Muscle of arm (tissue), 14 donors: ENCODE measurements around the gene ARHGAP6. TPM values are rescaled to one million over a fixed set of nuclear protein-coding genes. Genes with fewer than 3 reads are reported as not detected.

Experiments used
- DNase-seq: peaks from one replicate; pipeline ENCODE4 v3.0.0-alpha.2; 2013
- long read RNA-seq, 11 donors: transcript quantifications; one replicate each; lab custom pipeline, GENCODE V29; 2026
- polyA plus RNA-seq, 12 donors: library from polyadenylated mRNA; unstranded; fragments of 120-200 nt; gene quantifications; one replicate each; pipeline ENCODE4 v1.2.1, GENCODE V29; 2013; ENCODE audit not compliant: insufficient read length in 12 of 12

ARHGAP6 gene
- polyA plus RNA-seq = 10 to 100 TPM in 5 of 12 donors, 1 to 10 TPM in 6, not detected in 1; 5.3 to 11.1 (median 9.9) TPM
- long read RNA-seq, donor 1 = 0 reads
- long read RNA-seq, donor 2, partial matches to known transcripts = 0 of 1 reads
- long read RNA-seq, donor 2, other reads (novel, unspliced or antisense) = 0 of 1 reads
- long read RNA-seq, donor 3 = 0 reads
- long read RNA-seq, donor 4 = 0 reads
- long read RNA-seq, donor 5 = 0 reads
- long read RNA-seq, donor 6 = 0 reads
- long read RNA-seq, donor 7 = 0 reads
- long read RNA-seq, donor 8 = 0 reads
- long read RNA-seq, donor 9, partial matches to known transcripts = 0 of 1 reads
- long read RNA-seq, donor 9, other reads (novel, unspliced or antisense) = 0 of 1 reads
- long read RNA-seq, donor 10, partial matches to known transcripts = 0 of 1 reads
- long read RNA-seq, donor 10, other reads (novel, unspliced or antisense) = 0 of 1 reads
- long read RNA-seq, donor 11 = 0 reads

DNA sequence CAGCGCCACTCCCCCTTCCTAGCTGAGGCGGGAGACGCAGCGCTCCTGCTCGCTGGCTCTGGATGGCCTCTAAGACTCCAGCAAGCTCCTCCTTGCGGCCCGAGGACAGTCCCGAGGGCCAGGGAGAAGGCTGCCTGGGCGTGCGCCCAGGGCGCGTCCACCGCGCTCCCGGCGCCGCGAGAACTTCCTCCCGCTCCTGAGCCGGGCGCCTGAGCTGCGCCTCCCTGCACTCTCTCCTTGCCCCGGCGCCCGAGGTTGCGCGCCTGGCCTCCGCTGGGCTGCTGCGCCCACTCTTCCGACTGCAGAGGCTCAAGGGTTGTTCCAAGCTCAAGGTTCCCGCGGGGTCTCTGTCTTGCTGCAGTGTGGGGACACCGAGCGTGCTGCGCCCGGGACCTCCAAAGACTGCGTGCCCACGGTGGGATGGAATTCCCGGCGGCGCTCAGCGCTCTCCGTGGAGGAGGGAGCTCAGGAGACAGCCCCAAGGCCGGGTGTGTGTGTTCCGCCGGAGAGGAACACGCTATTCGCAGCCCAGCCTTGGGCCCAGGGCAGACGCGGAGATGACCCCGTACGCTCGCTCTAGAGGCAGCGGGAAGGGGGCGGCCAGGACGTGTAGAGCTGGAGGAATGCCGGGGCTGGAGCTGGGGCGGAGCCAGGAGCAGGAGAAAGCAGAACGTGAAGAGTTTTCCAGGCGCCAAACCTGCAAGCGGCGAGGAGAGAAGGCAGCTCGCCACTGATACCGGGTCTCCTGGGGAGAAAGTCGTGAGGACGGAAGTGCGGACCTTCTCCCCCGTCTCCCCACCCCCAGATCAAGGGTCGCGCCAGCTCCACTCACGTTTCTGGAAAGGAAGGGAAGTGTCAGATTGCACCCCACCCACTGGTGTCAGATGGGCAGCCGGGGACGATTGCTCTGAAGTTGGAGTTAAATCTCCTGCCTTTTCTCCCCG, at the start of gene ARHGAP6:
TSS of gene ARHGAP6 (minus strand) at position 753 of the 944 bp plus-strand sequence. CDS start 1,092 bp downstream, outside the sequence.
- DNase-seq = peak; percentile 68

DNA sequence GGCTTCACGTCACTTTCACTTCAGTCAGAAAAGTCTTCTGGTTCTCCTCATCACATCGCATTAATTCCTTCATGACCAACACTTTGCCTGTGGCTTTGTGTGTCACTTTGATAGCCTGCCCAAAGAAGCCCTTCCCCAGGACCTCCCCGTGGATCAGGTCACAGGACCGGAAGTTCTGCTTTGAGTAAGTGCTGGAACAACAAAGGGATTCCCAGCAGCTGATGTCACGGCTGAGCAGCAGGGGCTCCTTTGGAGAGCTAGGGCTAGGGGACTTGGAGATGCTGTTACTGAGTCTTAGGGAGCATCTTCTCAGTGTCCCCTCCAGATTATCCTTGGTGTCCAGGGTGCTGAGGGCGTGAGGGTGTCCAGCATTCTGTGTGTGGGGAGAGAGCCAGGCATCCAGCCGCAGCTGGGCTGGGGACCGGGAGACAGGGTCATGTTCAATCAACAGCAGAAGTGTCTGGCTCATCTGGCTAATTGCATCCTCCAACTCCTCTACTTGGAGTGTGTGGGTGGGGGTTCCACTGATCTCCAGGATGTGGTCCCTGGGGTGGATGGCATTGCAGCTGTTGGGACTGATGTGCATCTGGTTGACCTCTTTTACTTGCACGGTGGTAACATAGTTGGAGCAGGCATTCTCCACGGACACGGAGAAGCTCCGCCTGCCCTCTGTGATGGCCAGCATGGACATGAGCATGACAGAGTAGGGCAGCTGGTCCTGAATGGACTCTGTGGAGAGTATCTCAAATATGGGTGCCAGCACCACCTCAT, 39.2 kb upstream of the ARHGAP6 start:
- DNase-seq = no peak

GRCh38 chrX:11703855-11704254, 38.1 kb upstream of the ARHGAP6 start:
- no peak for DNase-seq

DNA sequence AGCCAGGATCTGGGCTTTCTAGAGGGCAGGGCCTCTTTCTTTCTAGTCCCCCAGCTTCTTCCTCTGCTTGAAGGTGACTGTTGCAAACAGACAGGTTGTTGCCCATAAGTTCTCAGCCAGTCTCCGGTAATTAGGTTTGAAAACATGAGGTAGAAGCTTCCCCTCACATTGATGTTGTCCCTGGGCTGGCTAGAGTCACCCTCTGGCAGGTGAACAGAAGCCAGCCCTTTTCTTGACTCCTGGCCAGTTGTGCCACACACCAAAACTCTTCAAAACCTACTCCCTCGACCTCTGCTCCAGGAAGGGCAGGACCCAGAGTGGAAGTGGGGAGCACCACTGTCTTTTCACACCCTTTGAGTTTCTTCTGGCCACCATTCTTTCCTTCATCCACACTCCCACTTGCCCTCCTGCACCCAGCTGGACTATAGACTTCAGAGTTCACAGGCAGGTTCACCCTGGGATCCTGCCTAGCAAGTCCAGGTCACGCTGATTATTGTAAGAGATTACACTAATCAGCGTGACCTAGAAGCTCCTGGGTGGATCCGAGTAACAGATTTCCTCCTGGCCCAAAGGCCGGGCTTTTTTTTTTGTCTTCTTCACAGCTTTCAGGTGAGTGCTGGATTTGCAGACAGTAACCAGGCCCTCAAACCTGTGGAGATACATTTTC, 37.4 kb upstream of the ARHGAP6 start:
- DNase-seq = no peak

- DNase-seq = no peak
These were observed 36.7 kb upstream of the ARHGAP6 start for GRCh38 chrX:11702420-11702819.

GRCh38 chrX:11698702-11699101, 33.0 kb upstream of the ARHGAP6 start:
- no peak for DNase-seq

DNA sequence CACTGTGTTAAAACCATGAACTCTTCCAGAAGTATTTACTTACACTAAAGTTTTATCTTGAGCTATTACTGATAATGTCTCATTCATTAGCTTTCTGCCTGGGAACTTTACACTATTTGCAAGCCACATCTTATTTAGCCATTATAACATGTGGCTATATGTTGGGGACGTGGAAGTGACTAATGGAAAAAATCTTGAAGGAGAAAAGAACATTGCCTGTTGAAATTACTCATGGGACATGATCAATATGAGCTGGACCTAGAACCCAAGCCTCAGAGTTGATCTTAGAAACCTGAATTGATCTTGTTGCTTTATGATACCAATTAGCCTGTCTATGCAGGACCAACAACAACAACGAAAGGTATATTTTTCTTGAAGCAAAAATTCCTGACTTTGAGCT, 22.5 kb upstream of the ARHGAP6 start:
- no peak for DNase-seq

GRCh38 chrX:11687157-11687556, 21.4 kb upstream of the ARHGAP6 start:
- no peak for DNase-seq

- DNase-seq = no peak
These were observed 17.3 kb upstream of the ARHGAP6 start for GRCh38 chrX:11683057-11683456.

- DNase-seq = no peak
These were observed 12.4 kb upstream of the ARHGAP6 start for GRCh38 chrX:11678158-11678557.

DNA sequence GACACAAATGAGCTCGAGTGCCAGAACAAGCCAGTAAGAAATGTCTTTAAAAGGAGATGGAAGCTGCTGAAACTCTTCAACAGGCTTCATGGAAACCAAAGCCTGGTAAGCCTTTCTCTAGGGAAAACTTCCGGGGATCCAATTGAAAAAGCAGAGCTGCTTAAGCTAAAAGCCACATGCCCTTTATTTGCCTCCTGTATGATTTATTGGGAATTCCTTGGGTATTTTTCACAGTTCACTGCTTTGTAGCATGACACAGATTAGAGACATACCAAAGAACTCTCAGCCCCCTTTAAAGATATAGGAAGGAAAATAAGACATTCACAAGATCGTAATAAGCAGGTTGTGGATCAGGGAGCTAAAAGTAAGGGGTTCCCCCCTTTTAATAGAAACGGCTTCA, 6.5 kb upstream of the ARHGAP6 start:
- DNase-seq = no peak

GRCh38 chrX:11670316-11670715, 4.6 kb upstream of the ARHGAP6 start:
- DNase-seq = no peak

DNA sequence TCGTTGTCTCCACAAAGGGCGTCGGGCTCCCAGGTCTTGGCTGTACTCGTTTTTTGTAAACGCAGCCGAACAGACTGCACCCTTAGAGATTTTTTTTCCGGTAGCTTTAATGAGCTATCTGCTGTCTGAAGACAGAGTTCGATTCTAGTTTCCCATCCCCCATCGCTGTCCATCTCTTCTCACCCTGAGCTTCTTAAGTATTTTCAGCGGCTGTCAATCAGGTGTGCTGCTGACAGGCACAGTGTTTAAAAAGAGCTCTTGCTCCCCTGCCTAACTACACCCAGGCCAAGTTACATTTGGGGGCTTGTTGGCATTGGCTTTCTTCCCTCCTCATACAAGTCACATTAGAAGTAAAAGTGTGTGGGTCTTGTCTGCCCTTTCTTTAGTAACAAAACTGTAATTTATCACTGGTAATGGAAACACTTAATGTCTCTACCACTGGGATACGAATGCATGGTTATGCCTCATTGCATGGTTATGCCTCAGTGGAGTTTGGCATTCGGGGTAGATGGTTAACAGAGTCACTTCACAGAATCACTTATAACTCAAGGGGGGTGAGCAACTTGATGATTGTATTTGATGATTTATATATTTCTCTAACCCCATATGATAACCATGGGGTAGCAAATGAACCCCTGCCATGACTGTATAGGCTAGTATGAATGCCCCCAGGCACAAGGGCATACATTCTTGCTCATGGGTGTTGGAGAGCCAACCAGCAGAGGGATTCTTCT, 1.4 kb upstream of the ARHGAP6 start:
- no peak for DNase-seq

- peak; percentile 38 for DNase-seq
These were observed 444 bp upstream of the ARHGAP6 start for GRCh38 chrX:11666164-11666563.

- no peak for DNase-seq
These were observed 1.2 kb downstream of the ARHGAP6 start for GRCh38 chrX:11664211-11665167.

GRCh38 chrX:11663875-11664210, 1.9 kb downstream of the ARHGAP6 start:
- no peak for DNase-seq

GRCh38 chrX:11655282-11656015, 10.3 kb downstream of the ARHGAP6 start:
- no peak for DNase-seq

- no peak for DNase-seq
These were observed 16.8 kb downstream of the ARHGAP6 start for GRCh38 chrX:11648705-11649519.
